NCI-H69 (cell line): ENCODE measurements around the gene TRIM46.
"Not testable (repeated sequence)": the region's sequence is repeated elsewhere in the genome, so short reads cannot be mapped to it uniquely, and the experiment has no call there.

ENCODE experiments used
- DNase-seq: peaks from one replicate; lab custom pipeline; 2025; lab: John Stamatoyannopoulos, UW

TRIM46 gene

GRCh38 chr1:155186067-155186793, 12.6 kb downstream of the TRIM46 start:
- peak; percentile 83 for DNase-seq

- DNase-seq: peak; percentile 83
These were observed 13.3 kb downstream of the TRIM46 start for GRCh38 chr1:155186794-155187455.

GRCh38 chr1:155187456-155187891, 13.8 kb downstream of the TRIM46 start:
- DNase-seq: no peak

- DNase-seq: no peak
These were observed 14.6 kb downstream of the TRIM46 start for GRCh38 chr1:155188268-155188667.

- DNase-seq: not testable (repeated sequence)
These were observed 16.3 kb downstream of the TRIM46 start for GRCh38 chr1:155189926-155190325.

GRCh38 chr1:155191904-155192303, 18.3 kb downstream of the TRIM46 start:
- DNase-seq: no peak

- DNase-seq: peak; percentile 98
These were observed 19.0 kb downstream of the TRIM46 start for GRCh38 chr1:155192346-155193274.

GRCh38 chr1:155193275-155193990, 19.8 kb downstream of the TRIM46 start:
- peak; percentile 95 for DNase-seq

GRCh38 chr1:155193991-155194240, 20.3 kb downstream of the TRIM46 start:
- not testable (repeated sequence) for DNase-seq

- DNase-seq: peak; percentile 67
These were observed 21.8 kb downstream of the TRIM46 start for GRCh38 chr1:155195201-155196102.

- DNase-seq: no peak
These were observed 22.6 kb downstream of the TRIM46 start for GRCh38 chr1:155196103-155196892.

GRCh38 chr1:155196893-155197638, 23.4 kb downstream of the TRIM46 start:
- no peak for DNase-seq

GRCh38 chr1:155197901-155198546, 24.4 kb downstream of the TRIM46 start:
- DNase-seq: no peak

GRCh38 chr1:155198547-155198906, 24.9 kb downstream of the TRIM46 start:
- peak; percentile 24 for DNase-seq

GRCh38 chr1:155199792-155200191, 26.1 kb downstream of the TRIM46 start:
- DNase-seq: no peak

GRCh38 chr1:155200920-155201319, 27.3 kb downstream of the TRIM46 start:
- no peak for DNase-seq

GRCh38 chr1:155202198-155202597, 28.5 kb downstream of the TRIM46 start:
- no peak for DNase-seq

GRCh38 chr1:155202731-155203515, 29.3 kb downstream of the TRIM46 start:
- DNase-seq: no peak
